ENCODE measurements around the gene SNURF.
A peak's percentile ranks its signal among the peaks of the same experiment; 100 is the strongest.
"Not testable (repeated sequence)": the region's sequence is repeated elsewhere in the genome, so short reads cannot be mapped to it uniquely, and the experiment has no call there.

Gene SNURF

GRCh38 chr15:24954783-24955530, at the start of gene SNURF, which contains the start of gene SNRPN:
Gene SNURF (plus strand): TSS chr15:24954987. CDS start chr15:24955049, 62 bp downstream.
Gene SNRPN (plus strand): TSS chr15:24954987. CDS start chr15:24974454, 19,467 bp downstream.
- DNase-seq: peak; percentile 67 to 77

- no peak for DNase-seq
Measured at GRCh38 chr15:24916305-24917009, 38.3 kb upstream of the SNURF start.

- no peak for DNase-seq
Measured at GRCh38 chr15:24917431-24917830, 37.4 kb upstream of the SNURF start.

- no peak for DNase-seq
Measured at GRCh38 chr15:24919446-24919845, 35.3 kb upstream of the SNURF start.

GRCh38 chr15:24922781-24923180, 32.0 kb upstream of the SNURF start:
- DNase-seq: not testable (repeated sequence)

- DNase-seq: no peak
Measured at GRCh38 chr15:24924153-24924552, 30.6 kb upstream of the SNURF start.

- no peak for DNase-seq
Measured at GRCh38 chr15:24924621-24925020, 30.2 kb upstream of the SNURF start.

- DNase-seq: not testable (repeated sequence)
Measured at GRCh38 chr15:24931874-24932732, 22.7 kb upstream of the SNURF start.

- no peak for DNase-seq
Measured at GRCh38 chr15:24933716-24934115, 21.1 kb upstream of the SNURF start.

GRCh38 chr15:24938224-24938623, 16.6 kb upstream of the SNURF start:
- DNase-seq: not testable (repeated sequence)

GRCh38 chr15:24940236-24940635, 14.6 kb upstream of the SNURF start:
- no peak for DNase-seq

- no peak for DNase-seq
Measured at GRCh38 chr15:24943361-24943760, 11.4 kb upstream of the SNURF start.

- DNase-seq: no peak
Measured at GRCh38 chr15:24944954-24945353, 9.8 kb upstream of the SNURF start.

GRCh38 chr15:24945711-24946110, 9.1 kb upstream of the SNURF start:
- DNase-seq: no peak

- DNase-seq: no peak
Measured at GRCh38 chr15:24948495-24948894, 6.3 kb upstream of the SNURF start.

- DNase-seq: peak; percentile 20
Measured at GRCh38 chr15:24955531-24955921, 739 bp downstream of the SNURF start.

- peak; percentile 79 to 85 for DNase-seq
Measured at GRCh38 chr15:24956111-24956838, 1.5 kb downstream of the SNURF start.

- DNase-seq: no peak
Measured at GRCh38 chr15:24957691-24958090, 2.9 kb downstream of the SNURF start.

- no peak for DNase-seq
Measured at GRCh38 chr15:24961967-24962366, 7.2 kb downstream of the SNURF start.

- DNase-seq: no peak
Measured at GRCh38 chr15:24962880-24963279, 8.1 kb downstream of the SNURF start.

GRCh38 chr15:24966364-24967103, 11.7 kb downstream of the SNURF start:
- DNase-seq: no peak

- DNase-seq: no peak
Measured at GRCh38 chr15:24971052-24971451, 16.3 kb downstream of the SNURF start.

Measured in CD4-positive, alpha-beta T cell treated with Interleukin-1 beta for 1 hour (primary cell).